GM21717 (cell line): ENCODE results near the gene SPRED1.
"Not testable (repeated sequence)": the region's sequence is repeated elsewhere in the genome, so short reads cannot be mapped to it uniquely, and the experiment has no call there.

Experiments used
- ATAC-seq: cut with Tn5 transposase; IDR thresholded peaks from one replicate; pipeline ENCODE4 v1.9.1; 2021; ENCODE audit warnings: mild to moderate bottlenecking, moderate library complexity; ENCODE audit not compliant: unreplicated experiment

The SPRED1 gene

GRCh38 chr15:38274135-38274534 lies 21.5 kb downstream of the SPRED1 start:
- ATAC-seq: no peak

GRCh38 chr15:38275959-38276358 lies 23.3 kb downstream of the SPRED1 start:
- ATAC-seq: no peak

- not testable (repeated sequence) for ATAC-seq
Measured at GRCh38 chr15:38277281-38277680, 24.6 kb downstream of the SPRED1 start.

GRCh38 chr15:38281031-38281430 lies 28.4 kb downstream of the SPRED1 start:
- no peak for ATAC-seq

GRCh38 chr15:38283010-38283409 lies 30.4 kb downstream of the SPRED1 start:
- no peak for ATAC-seq

GRCh38 chr15:38285456-38285855 lies 32.8 kb downstream of the SPRED1 start:
- no peak for ATAC-seq

GRCh38 chr15:38294126-38294525 lies 41.5 kb downstream of the SPRED1 start:
- no peak for ATAC-seq

- ATAC-seq: peak; percentile 61
Measured at GRCh38 chr15:38297623-38298388, 45.2 kb downstream of the SPRED1 start.

GRCh38 chr15:38299216-38299615 lies 46.6 kb downstream of the SPRED1 start:
- ATAC-seq: no peak

GRCh38 chr15:38300395-38300794 lies 47.8 kb downstream of the SPRED1 start:
- ATAC-seq: no peak

- ATAC-seq: no peak
Measured at GRCh38 chr15:38304481-38304880, 51.8 kb downstream of the SPRED1 start.

- ATAC-seq: no peak
Measured at GRCh38 chr15:38307251-38307650, 54.6 kb downstream of the SPRED1 start.

- no peak for ATAC-seq
Measured at GRCh38 chr15:38307861-38308641, 55.4 kb downstream of the SPRED1 start.

- no peak for ATAC-seq
Measured at GRCh38 chr15:38308797-38309196, 56.2 kb downstream of the SPRED1 start.

GRCh38 chr15:38312190-38312589 lies 59.6 kb downstream of the SPRED1 start:
- ATAC-seq: no peak

- no peak for ATAC-seq
Measured at GRCh38 chr15:38316311-38316710, 63.7 kb downstream of the SPRED1 start.

- ATAC-seq: no peak
Measured at GRCh38 chr15:38320181-38320580, 67.5 kb downstream of the SPRED1 start.

GRCh38 chr15:38320866-38321265 lies 68.2 kb downstream of the SPRED1 start:
- no peak for ATAC-seq

GRCh38 chr15:38323895-38324294 lies 71.3 kb downstream of the SPRED1 start:
- ATAC-seq: no peak

- no peak for ATAC-seq
Measured at GRCh38 chr15:38324939-38325647, 72.5 kb downstream of the SPRED1 start.

- ATAC-seq: no peak
Measured at GRCh38 chr15:38325648-38325990, 73.0 kb downstream of the SPRED1 start.

- no peak for ATAC-seq
Measured at GRCh38 chr15:38332711-38333110, 80.1 kb downstream of the SPRED1 start.
